ENCODE results near the gene TLK1. TPM values are rescaled to one million over a fixed set of nuclear protein-coding genes. Genes with fewer than 3 reads are reported as not detected.

The TLK1 gene
- total RNA-seq, 1 experiment from 2014 or later: 101 TPM

DNA sequence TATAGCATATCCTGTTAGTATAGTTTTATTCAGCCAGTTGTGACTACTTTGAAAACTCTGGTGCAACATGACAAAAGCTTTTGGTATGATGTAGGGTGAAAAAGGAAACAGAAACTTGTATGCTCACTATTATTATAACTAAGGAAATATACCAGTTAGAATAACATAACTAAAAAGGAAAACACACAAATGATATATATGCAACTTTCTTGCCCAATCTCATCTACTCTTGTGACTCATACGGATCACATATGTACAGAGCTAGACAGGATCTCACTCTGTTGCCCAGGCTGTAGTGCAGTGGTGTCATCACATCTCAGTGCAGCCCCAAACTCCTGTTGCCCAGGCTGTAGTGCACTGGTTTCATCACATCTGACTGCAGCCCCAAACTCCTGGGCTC, 12.4 kb upstream of the TLK1 start:
- Histone ChIP-seq H3K36me3 (ENCODE audit: low read depth) (no peaks in the 10 kb centered on the region), H3K9me3 (ENCODE audit: insufficient read depth, low read depth) (peaks cover 8% of the 10 kb centered on the region; the same call in 1 of the 2 replicates), H3K4me3 (no peak overlapping the region), H3K27me3 (ENCODE audit: insufficient read depth, low read depth) (no peaks in the 10 kb centered on the region), H3F3A (ENCODE audit: insufficient read depth, low read depth) (peaks cover 15% of the 10 kb centered on the region), H2AFZ (no peak overlapping the region), H3K4me2 (no peak overlapping the region), H3K9me2 (ENCODE audit: insufficient read depth) (no peaks in the 10 kb centered on the region), H3K79me2 (ENCODE audit: low read depth) (no peaks in the 10 kb centered on the region), H4K20me1 (ENCODE audit: insufficient read depth) (no peaks in the 10 kb centered on the region), H3K4me1 (replicated peaks; ENCODE audit: insufficient read depth) (peaks cover 26% of the 10 kb centered on the region), H3K27ac (no peak overlapping the region)
- CTCF ChIA-PET: no interaction called here
- POLR2A ChIA-PET (ENCODE audit: unreplicated experiment): no interaction called here
- TF ChIP-seq, protein P1, sequence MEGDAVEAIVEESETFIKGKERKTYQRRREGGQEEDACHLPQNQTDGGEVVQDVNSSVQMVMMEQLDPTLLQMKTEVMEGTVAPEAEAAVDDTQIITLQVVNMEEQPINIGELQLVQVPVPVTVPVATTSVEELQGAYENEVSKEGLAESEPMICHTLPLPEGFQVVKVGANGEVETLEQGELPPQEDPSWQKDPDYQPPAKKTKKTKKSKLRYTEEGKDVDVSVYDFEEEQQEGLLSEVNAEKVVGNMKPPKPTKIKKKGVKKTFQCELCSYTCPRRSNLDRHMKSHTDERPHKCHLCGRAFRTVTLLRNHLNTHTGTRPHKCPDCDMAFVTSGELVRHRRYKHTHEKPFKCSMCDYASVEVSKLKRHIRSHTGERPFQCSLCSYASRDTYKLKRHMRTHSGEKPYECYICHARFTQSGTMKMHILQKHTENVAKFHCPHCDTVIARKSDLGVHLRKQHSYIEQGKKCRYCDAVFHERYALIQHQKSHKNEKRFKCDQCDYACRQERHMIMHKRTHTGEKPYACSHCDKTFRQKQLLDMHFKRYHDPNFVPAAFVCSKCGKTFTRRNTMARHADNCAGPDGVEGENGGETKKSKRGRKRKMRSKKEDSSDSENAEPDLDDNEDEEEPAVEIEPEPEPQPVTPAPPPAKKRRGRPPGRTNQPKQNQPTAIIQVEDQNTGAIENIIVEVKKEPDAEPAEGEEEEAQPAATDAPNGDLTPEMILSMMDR (conservative IDR thresholded peaks at IDR 0.05): no peak
- BruUV-seq (replicated peaks): no TSS peak
- intact Hi-C loops (cut with micrococcal nuclease; ENCODE audit: unreplicated experiment): no loop called here
- DNase-seq: no peak

DNA sequence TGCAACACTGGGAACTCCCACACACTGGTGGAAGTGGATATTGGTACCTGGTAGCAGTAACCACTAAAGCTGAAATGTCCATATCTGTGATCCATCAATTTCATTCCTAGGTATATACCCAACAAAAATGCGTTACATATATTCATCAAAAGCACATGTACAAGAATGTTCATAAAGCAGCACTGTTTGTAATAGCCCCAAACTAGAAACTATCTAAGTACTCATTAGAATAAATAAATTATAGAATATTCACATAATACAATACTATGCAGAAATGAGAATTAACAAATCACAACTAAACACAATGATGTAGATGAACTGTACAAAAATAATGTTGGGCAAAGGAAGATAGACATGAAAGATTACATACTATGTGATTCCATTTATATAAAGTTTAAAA, 11.1 kb upstream of the TLK1 start:
- H3K9me3 ChIP-seq (ENCODE audit: insufficient read depth, low read depth): peaks cover 8% of the 10 kb centered on the region; the same call in 1 of the 2 replicates
- peaks cover 39% of the 10 kb centered on the region for H3K4me1 ChIP-seq (replicated peaks; ENCODE audit: insufficient read depth)
- no peaks in the 10 kb centered on the region for H3K9me2 ChIP-seq (ENCODE audit: insufficient read depth)
- BruUV-seq (replicated peaks): no TSS peak
- H3K27ac ChIP-seq: no peak overlapping the region
- no peak overlapping the region for H3K4me2 ChIP-seq
- ChIA-PET CTCF (no interaction called here), POLR2A (ENCODE audit: unreplicated experiment) (no interaction called here)
- intact Hi-C loops (cut with micrococcal nuclease; ENCODE audit: unreplicated experiment): no loop called here
- H2AFZ ChIP-seq: no peak overlapping the region
- H3F3A ChIP-seq (ENCODE audit: insufficient read depth, low read depth): peaks cover 26% of the 10 kb centered on the region
- no peak for DNase-seq
- H3K79me2 ChIP-seq (ENCODE audit: low read depth): no peaks in the 10 kb centered on the region
- H3K27me3 ChIP-seq (ENCODE audit: insufficient read depth, low read depth): no peaks in the 10 kb centered on the region
- H4K20me1 ChIP-seq (ENCODE audit: insufficient read depth): no peaks in the 10 kb centered on the region
- no peak overlapping the region for H3K4me3 ChIP-seq
- no peaks in the 10 kb centered on the region for H3K36me3 ChIP-seq (ENCODE audit: low read depth)
- TF ChIP-seq, protein P1 (conservative IDR thresholded peaks at IDR 0.05): no peak
- no peak for TF ChIP-seq EZH2 (IDR thresholded peaks at IDR 0.05; ENCODE audit: low read depth)

GRCh38 chr2:171169839-171170238, 9.1 kb upstream of the TLK1 start:
- no peak for DNase-seq
- Histone ChIP-seq H3K9me3 (ENCODE audit: insufficient read depth, low read depth) (peaks cover 8% of the 10 kb centered on the region; the same call in 1 of the 2 replicates), H3F3A (ENCODE audit: insufficient read depth, low read depth) (peaks cover 31% of the 10 kb centered on the region), H3K79me2 (ENCODE audit: low read depth) (no peaks in the 10 kb centered on the region), H3K4me1 (replicated peaks; ENCODE audit: insufficient read depth) (peaks cover 44% of the 10 kb centered on the region), H3K9me2 (ENCODE audit: insufficient read depth) (no peaks in the 10 kb centered on the region), H2AFZ (no peak overlapping the region), H3K27me3 (ENCODE audit: insufficient read depth, low read depth) (no peaks in the 10 kb centered on the region), H3K27ac (no peak overlapping the region), H3K4me3 (no peak overlapping the region), H3K4me2 (no peak overlapping the region), H4K20me1 (ENCODE audit: insufficient read depth) (no peaks in the 10 kb centered on the region), H3K36me3 (ENCODE audit: low read depth) (no peaks in the 10 kb centered on the region)
- intact Hi-C loops (cut with micrococcal nuclease; ENCODE audit: unreplicated experiment): no loop called here
- TF ChIP-seq, protein P1 (conservative IDR thresholded peaks at IDR 0.05): no peak
- no peak for TF ChIP-seq EZH2 (IDR thresholded peaks at IDR 0.05; ENCODE audit: low read depth)
- BruUV-seq (replicated peaks): no TSS peak
- ChIA-PET POLR2A (ENCODE audit: unreplicated experiment) (no interaction called here), CTCF (no interaction called here)

Measured in PC-9 (cell line).